HepG2 (cell line): ENCODE measurements around the gene B3GALNT2. TPM values are rescaled to one million over a fixed set of nuclear protein-coding genes. Genes with fewer than 3 reads are reported as not detected.

Experiments used
- ASH2L ChIP-seq: fragments of 300-600, 200-600 bp; sonication (generic); IDR thresholded peaks from 2 replicates; pipeline ENCODE4 v1.7.0; 2017; ENCODE audit warnings: low read depth, mild to moderate bottlenecking, moderate library complexity, mixed read lengths, low read length; ENCODE audit not compliant: insufficient read length
- DBP ChIP-seq: sonication (generic); formaldehyde crosslinking; IDR thresholded peaks from 2 replicates; pipeline ENCODE4 v1.4.0; 2020; ENCODE audit warnings: missing genetic modification reagents; ENCODE audit errors: not compliant biosample characterization
- ELF1 ChIP-seq: sonication (generic); formaldehyde crosslinking; IDR thresholded peaks from 2 replicates; pipeline ENCODE4 v1.4.0; 2020; ENCODE audit warnings: missing genetic modification reagents
- ESRRA ChIP-seq: sonication (generic); formaldehyde crosslinking; IDR thresholded peaks from 2 replicates; pipeline ENCODE4 v1.5.1; 2020; ENCODE audit warnings: mild to moderate bottlenecking, low read depth, missing genetic modification reagents
- FOXA3 ChIP-seq: IDR thresholded peaks from 2 replicates; pipeline ENCODE4 v1.6.1; 2016; ENCODE audit warnings: missing genetic modification reagents, missing compliant biosample characterization
- GATA4 ChIP-seq: sonication (generic); IDR thresholded peaks from 2 replicates; pipeline ENCODE4 v1.6.1; 2016; ENCODE audit warnings: antibody characterized with exemption, low read depth, borderline replicate concordance
- HHEX ChIP-seq: IDR thresholded peaks from 2 replicates; pipeline ENCODE4 v1.6.1; 2016; ENCODE audit warnings: control low read depth
- ISL2 ChIP-seq: sonication (generic); formaldehyde crosslinking; IDR thresholded peaks from 2 replicates; pipeline ENCODE4 v1.5.0; 2020; ENCODE audit warnings: missing genetic modification reagents
- KAT8 ChIP-seq: IDR thresholded peaks from 2 replicates; pipeline ENCODE4 v1.6.1; 2016; ENCODE audit warnings: missing genetic modification reagents, missing compliant biosample characterization
- MEF2D ChIP-seq: sonication (generic); formaldehyde crosslinking; IDR thresholded peaks from 2 replicates; pipeline ENCODE4 v1.5.1; 2020; ENCODE audit warnings: mild to moderate bottlenecking, missing genetic modification reagents
- NAIF1 ChIP-seq: sonication (generic); formaldehyde crosslinking; IDR thresholded peaks from 2 replicates; pipeline ENCODE4 v1.5.0; 2020; ENCODE audit warnings: mild to moderate bottlenecking, missing genetic modification reagents, borderline replicate concordance
- NFKB2 ChIP-seq: sonication (generic); formaldehyde crosslinking; IDR thresholded peaks from 2 replicates; pipeline ENCODE4 v1.4.0; 2020; ENCODE audit warnings: missing genetic modification reagents, borderline replicate concordance
- RFXAP ChIP-seq: sonication (generic); formaldehyde crosslinking; IDR thresholded peaks from 2 replicates; pipeline ENCODE4 v1.4.0; 2020; ENCODE audit warnings: missing genetic modification reagents, borderline replicate concordance
- SPEN ChIP-seq: sonication (generic); formaldehyde crosslinking; IDR thresholded peaks from 2 replicates; pipeline ENCODE4 v1.5.1; 2020; ENCODE audit warnings: low read depth, mild to moderate bottlenecking, missing genetic modification reagents
- SRF ChIP-seq: IDR thresholded peaks from 2 replicates; pipeline ENCODE4 v1.6.1; 2011; ENCODE audit warnings: mild to moderate bottlenecking, low read depth, low read length, moderate library complexity
- TCF12 ChIP-seq, 2 experiments: fragments of 450-650 bp in 1 of 2; sonication (generic) in 1 of 2; formaldehyde crosslinking in 1 of 2; IDR thresholded peaks; 2 replicates each; pipeline versions ENCODE4 v1.6.1 to v1.8.0; 2017 to 2022; ENCODE audit warnings: antibody characterized with exemption in 1 of 2, mild to moderate bottlenecking in 1 of 2, missing genetic modification reagents in 1 of 2, moderate library complexity in 1 of 2
- TEAD3 ChIP-seq: optimal IDR thresholded peaks from 2 replicates; pipeline ENCODE3; 2016; ENCODE audit warnings: borderline replicate concordance
- YY1 ChIP-seq: IDR thresholded peaks from 2 replicates; pipeline ENCODE4 v1.6.1; 2011; ENCODE audit warnings: low read length, low read depth, moderate library complexity, mild to moderate bottlenecking; ENCODE audit not compliant: insufficient read depth, insufficient replicate concordance
- ZFX ChIP-seq: sonication (generic); formaldehyde crosslinking; IDR thresholded peaks from 2 replicates; pipeline ENCODE4 v1.4.0; 2020; ENCODE audit warnings: mild to moderate bottlenecking, low read depth, missing genetic modification reagents, moderate library complexity
- ZFY ChIP-seq: sonication (generic); formaldehyde crosslinking; IDR thresholded peaks from 2 replicates; pipeline ENCODE4 v1.4.0; 2020; ENCODE audit warnings: missing genetic modification reagents
- ZNF441 ChIP-seq: sonication (generic); formaldehyde crosslinking; IDR thresholded peaks from 2 replicates; pipeline ENCODE4 v1.7.0; 2021; ENCODE audit warnings: missing genetic modification reagents, borderline replicate concordance
- ZNF552 ChIP-seq: sonication (generic); formaldehyde crosslinking; IDR thresholded peaks from 2 replicates; pipeline ENCODE4 v1.9.0; 2022; ENCODE audit warnings: missing genetic modification reagents, mild to moderate bottlenecking, borderline replicate concordance
- ZNF615 ChIP-seq: sonication (generic); formaldehyde crosslinking; IDR thresholded peaks from 2 replicates; pipeline ENCODE4 v1.5.0; 2020; ENCODE audit warnings: mild to moderate bottlenecking, missing genetic modification reagents, borderline replicate concordance
- ZNF816 ChIP-seq: sonication (generic); formaldehyde crosslinking; IDR thresholded peaks from 2 replicates; pipeline ENCODE4 v1.8.0; 2022; ENCODE audit warnings: missing genetic modification reagents, mild to moderate bottlenecking, borderline replicate concordance
- ZSCAN25 ChIP-seq: sonication (generic); formaldehyde crosslinking; IDR thresholded peaks from 2 replicates; pipeline ENCODE4 v1.8.0; 2022; ENCODE audit warnings: mild to moderate bottlenecking, missing genetic modification reagents
- polyA plus RNA-seq, 8 experiments: library from polyadenylated mRNA; depleted of rRNA in 3 of 8; stranded (reverse) in 7 of 8; unstranded in 1 of 8; fragments of >200 nt; fragmentation: Illumina TruSeq in 4 of 8; extraction: Trizol in 4 of 8; gene quantifications; 2 replicates each; pipeline versions ENCODE4 v1.2.1 to v1.2.3, GENCODE V29; 2011 to 2016; ENCODE audit warnings: low read depth in 4 of 8, missing spikeins in 1 of 8, mixed read lengths in 1 of 8; ENCODE audit not compliant: insufficient read depth in 1 of 8
- total RNA-seq, 5 experiments: library from RNA; depleted of rRNA; stranded (reverse); fragments of >200 nt; fragmentation: Illumina TruSeq; extraction: Trizol; gene quantifications; 2 replicates each; pipeline ENCODE4 v1.2.3, GENCODE V29; 2016; ENCODE audit warnings: low read depth in 1 of 5
- TF ChIP-seq, protein P1 (sequence below): sonication (generic); formaldehyde crosslinking; IDR thresholded peaks from 2 replicates; pipeline ENCODE4 v1.5.1; 2020; ENCODE audit warnings: mild to moderate bottlenecking, missing genetic modification reagents, moderate library complexity

B3GALNT2 gene
- total and polyA plus RNA-seq, 2 of the 13 experiments (the other 11 are each of a cell fraction or from before 2014, with no cell fraction given): 16.5 to 28.9 TPM

GRCh38 chr1:235503403-235504121 lies 690 bp downstream of the B3GALNT2 start (continued):
- TF ChIP-seq ZNF615 (CRISPR knock-in tag) (no peak), FOXA3 (0 out of 2 replicates have a peak, but pooled peaks have one; percentile 8), SPEN (no peak), ISL2 (peak; percentile 20; the same call in 1 of the 2 replicates), ZFY (peak; percentile 42), TCF12 (IDR thresholded peaks at IDR 0.05) (no peak), TCF12 (CRISPR knock-in tag; IDR thresholded peaks at IDR 0.05) (no peak), ESRRA (CRISPR knock-in tag) (no peak), ASH2L (peak; percentile 70), ZNF552 (0 out of 2 replicates have a peak, but pooled peaks have one; percentile 41), NFKB2 (no peak), HHEX (CRISPR knock-in tag) (no peak), DBP (CRISPR knock-in tag) (peak; percentile 7), TEAD3 (CRISPR knock-in tag) (no peak), ZFX (CRISPR knock-in tag) (no peak; the same call in 1 of the 2 replicates), YY1 (peak; percentile 22), SRF (no peak), GATA4 (no peak), ZNF816 (CRISPR knock-in tag) (0 out of 2 replicates have a peak, but pooled peaks have one; percentile 7), NAIF1 (CRISPR knock-in tag) (0 out of 2 replicates have a peak, but pooled peaks have one; percentile 10), ZSCAN25 (CRISPR knock-in tag) (0 out of 2 replicates have a peak, but pooled peaks have one; percentile 4), MEF2D (CRISPR knock-in tag) (no peak), ELF1 (CRISPR knock-in tag) (no peak), RFXAP (CRISPR knock-in tag) (no peak), KAT8 (CRISPR knock-in tag) (no peak), ZNF441 (CRISPR knock-in tag) (no peak)
- TF ChIP-seq, protein P1, sequence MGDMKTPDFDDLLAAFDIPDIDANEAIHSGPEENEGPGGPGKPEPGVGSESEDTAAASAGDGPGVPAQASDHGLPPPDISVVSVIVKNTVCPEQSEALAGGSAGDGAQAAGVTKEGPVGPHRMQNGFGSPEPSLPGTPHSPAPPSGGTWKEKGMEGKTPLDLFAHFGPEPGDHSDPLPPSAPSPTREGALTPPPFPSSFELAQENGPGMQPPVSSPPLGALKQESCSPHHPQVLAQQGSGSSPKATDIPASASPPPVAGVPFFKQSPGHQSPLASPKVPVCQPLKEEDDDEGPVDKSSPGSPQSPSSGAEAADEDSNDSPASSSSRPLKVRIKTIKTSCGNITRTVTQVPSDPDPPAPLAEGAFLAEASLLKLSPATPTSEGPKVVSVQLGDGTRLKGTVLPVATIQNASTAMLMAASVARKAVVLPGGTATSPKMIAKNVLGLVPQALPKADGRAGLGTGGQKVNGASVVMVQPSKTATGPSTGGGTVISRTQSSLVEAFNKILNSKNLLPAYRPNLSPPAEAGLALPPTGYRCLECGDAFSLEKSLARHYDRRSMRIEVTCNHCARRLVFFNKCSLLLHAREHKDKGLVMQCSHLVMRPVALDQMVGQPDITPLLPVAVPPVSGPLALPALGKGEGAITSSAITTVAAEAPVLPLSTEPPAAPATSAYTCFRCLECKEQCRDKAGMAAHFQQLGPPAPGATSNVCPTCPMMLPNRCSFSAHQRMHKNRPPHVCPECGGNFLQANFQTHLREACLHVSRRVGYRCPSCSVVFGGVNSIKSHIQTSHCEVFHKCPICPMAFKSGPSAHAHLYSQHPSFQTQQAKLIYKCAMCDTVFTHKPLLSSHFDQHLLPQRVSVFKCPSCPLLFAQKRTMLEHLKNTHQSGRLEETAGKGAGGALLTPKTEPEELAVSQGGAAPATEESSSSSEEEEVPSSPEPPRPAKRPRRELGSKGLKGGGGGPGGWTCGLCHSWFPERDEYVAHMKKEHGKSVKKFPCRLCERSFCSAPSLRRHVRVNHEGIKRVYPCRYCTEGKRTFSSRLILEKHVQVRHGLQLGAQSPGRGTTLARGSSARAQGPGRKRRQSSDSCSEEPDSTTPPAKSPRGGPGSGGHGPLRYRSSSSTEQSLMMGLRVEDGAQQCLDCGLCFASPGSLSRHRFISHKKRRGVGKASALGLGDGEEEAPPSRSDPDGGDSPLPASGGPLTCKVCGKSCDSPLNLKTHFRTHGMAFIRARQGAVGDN (CRISPR knock-in tag): peak; percentile 14; the same call in 1 of the 2 replicates
